OCI-LY3 (cell line): ENCODE measurements around the gene NUDT15.
A peak's percentile ranks its signal among the peaks of the same experiment; 100 is the strongest.

Experiments
- H2AFZ ChIP-seq: fragments of 200-600, 300-600 bp; shearing (Covaris generic); 2 replicates; pipeline ENCODE4 v1.6.0; 2014; ENCODE audit warnings: antibody characterized with exemption, low read depth, low read length
- H3K27ac ChIP-seq: fragments of 200-600, 300-600 bp; sonication (generic); 2 replicates; pipeline ENCODE4 v1.5.1; 2014; ENCODE audit warnings: mild to moderate bottlenecking, low read length, moderate library complexity, mixed read lengths
- H3K27me3 ChIP-seq: fragments of 200-600, 300-600 bp; sonication (generic); 2 replicates; pipeline ENCODE4 v1.6.1; 2014; ENCODE audit warnings: low read depth, low read length, mixed read lengths
- H3K36me3 ChIP-seq: fragments of 200-600, 300-600 bp; sonication (generic); replicated peaks from 2 replicates; pipeline ENCODE3; 2014; ENCODE audit warnings: low read depth, low read length, mixed read lengths
- H3K4me1 ChIP-seq: fragments of 300-600, 200-600 bp; sonication (generic); 2 replicates; pipeline ENCODE4 v1.6.1; 2014; ENCODE audit warnings: low read length, mixed read lengths
- H3K4me2 ChIP-seq: fragments of 200-600, 300-600 bp; sonication (generic); 2 replicates; pipeline ENCODE4 v1.6.1; 2014; ENCODE audit warnings: low read length, mixed read lengths
- H3K4me3 ChIP-seq: fragments of 300-600, 200-600 bp; sonication (generic); 2 replicates; pipeline ENCODE4 v1.5.1; 2014; ENCODE audit warnings: antibody characterized with exemption, mild to moderate bottlenecking, low read length, moderate library complexity
- H3K79me2 ChIP-seq: fragments of 300-600, 200-600 bp; shearing (Covaris generic); 2 replicates; pipeline ENCODE4 v1.6.1; 2014; ENCODE audit warnings: mild to moderate bottlenecking, low read length, mixed read lengths
- H3K9ac ChIP-seq: fragments of 300-600, 200-600 bp; shearing (Covaris generic); 2 replicates; pipeline ENCODE4 v1.6.0; 2014; ENCODE audit warnings: mild to moderate bottlenecking, low read length, moderate library complexity
- H3K9me3 ChIP-seq: fragments of 200-600, 300-600 bp; shearing (Covaris generic); 2 replicates; pipeline ENCODE4 v1.6.1; 2014; ENCODE audit warnings: low read length, mixed read lengths; ENCODE audit not compliant: insufficient read depth
- H4K20me1 ChIP-seq: fragments of 200-600, 300-600 bp; sonication (generic); 2 replicates; pipeline ENCODE4 v1.6.1; 2016; ENCODE audit warnings: low read length, mixed read lengths; ENCODE audit not compliant: insufficient read depth
- CTCF ChIP-seq: fragments of 200-600, 300-600 bp; sonication (generic); IDR thresholded peaks from 2 replicates; pipeline ENCODE4 v1.5.1; 2014; ENCODE audit warnings: antibody characterized with exemption, low read length, low read depth
- EZH2phosphoT487 ChIP-seq: fragments of 200-600 bp; shearing (Covaris generic); IDR thresholded peaks from 2 replicates; pipeline ENCODE4 v1.6.1; 2018; ENCODE audit warnings: antibody characterized with exemption, mixed run types, low read depth

The NUDT15 gene

DNA sequence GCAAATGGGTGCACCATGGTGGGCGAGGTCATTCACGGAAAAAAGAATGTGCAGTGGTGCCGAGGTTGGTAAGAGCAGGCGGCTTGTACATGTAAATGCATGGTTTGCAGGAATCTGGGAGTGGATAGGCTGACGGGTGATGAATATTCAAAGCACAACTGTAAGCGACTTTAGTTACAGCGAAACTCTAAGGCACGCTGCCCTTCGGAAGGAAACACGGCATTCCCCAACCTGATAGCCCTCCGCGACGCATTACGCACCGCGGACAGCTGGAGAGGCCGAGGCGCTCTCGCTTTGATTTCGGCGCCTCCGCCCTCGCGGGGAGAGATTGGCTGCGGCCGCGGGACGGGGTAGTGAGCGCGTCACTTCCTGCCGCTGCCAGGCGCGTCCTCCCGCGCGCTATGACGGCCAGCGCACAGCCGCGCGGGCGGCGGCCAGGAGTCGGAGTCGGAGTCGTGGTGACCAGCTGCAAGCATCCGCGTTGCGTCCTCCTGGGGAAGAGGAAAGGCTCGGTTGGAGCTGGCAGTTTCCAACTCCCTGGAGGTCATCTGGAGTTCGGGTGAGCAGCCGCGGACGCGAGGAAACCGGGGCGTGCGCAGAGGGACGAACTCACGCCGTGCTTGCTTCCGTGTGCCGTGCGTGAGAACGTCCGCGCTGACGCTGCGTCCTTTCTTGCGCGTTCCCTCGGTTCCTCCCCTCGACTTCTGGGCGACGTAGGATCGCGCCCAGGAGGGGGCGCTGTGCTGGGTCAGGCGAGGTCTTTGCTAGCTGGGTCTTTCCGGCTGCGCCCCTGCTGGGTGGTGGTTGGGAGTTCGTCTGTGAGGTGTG lies at the start of gene NUDT15:
NUDT15 (plus strand) TSS at position 381 of the 828 bp plus-strand sequence; CDS start at position 402, 21 bp downstream.
- H3K79me2 ChIP-seq, result peaks cover 27% of the 10 kb centered on the region
- H3K36me3 ChIP-seq, result peaks cover 31% of the 10 kb centered on the region
- peak within 1 kb of the TSS; percentile 78 for H3K27ac ChIP-seq
- TF ChIP-seq CTCF, result peak; percentile 98
- no peak for TF ChIP-seq EZH2phosphoT487
- H3K4me2 ChIP-seq, result peak within 1 kb of the TSS; percentile 80
- peak within 1 kb of the TSS; percentile 83 for H3K9ac ChIP-seq
- no peaks in the 10 kb centered on the region for H4K20me1 ChIP-seq
- H3K27me3 ChIP-seq, result no peaks in the 10 kb centered on the region
- peaks cover 5% of the 10 kb centered on the region; the same call in 1 of the 2 replicates for H3K9me3 ChIP-seq
- H2AFZ ChIP-seq, result peak within 1 kb of the TSS; percentile 75
- H3K4me3 ChIP-seq, result peak within 1 kb of the TSS; percentile 79
- H3K4me1 ChIP-seq, result peaks cover 17% of the 10 kb centered on the region

DNA sequence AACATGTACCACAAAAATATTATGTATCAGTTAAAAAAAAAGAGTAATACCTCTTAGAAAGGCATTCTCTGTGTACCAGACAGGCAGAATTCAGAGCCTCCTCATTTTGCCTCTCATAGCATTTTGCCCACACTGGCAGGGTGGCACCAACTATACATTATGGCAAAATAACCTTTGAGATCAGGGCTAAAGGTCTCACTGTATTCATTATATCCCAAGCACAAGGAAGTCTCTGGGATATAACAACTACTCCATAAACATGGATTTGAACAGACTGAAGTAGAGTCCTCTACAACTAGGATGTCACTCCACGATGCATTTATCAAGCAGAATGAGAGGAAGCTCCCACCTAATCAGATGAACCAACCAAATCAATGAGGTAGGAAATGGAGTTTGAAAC lies 47.1 kb upstream of the NUDT15 start:
- peaks cover 14% of the 10 kb centered on the region for H3K79me2 ChIP-seq

DNA sequence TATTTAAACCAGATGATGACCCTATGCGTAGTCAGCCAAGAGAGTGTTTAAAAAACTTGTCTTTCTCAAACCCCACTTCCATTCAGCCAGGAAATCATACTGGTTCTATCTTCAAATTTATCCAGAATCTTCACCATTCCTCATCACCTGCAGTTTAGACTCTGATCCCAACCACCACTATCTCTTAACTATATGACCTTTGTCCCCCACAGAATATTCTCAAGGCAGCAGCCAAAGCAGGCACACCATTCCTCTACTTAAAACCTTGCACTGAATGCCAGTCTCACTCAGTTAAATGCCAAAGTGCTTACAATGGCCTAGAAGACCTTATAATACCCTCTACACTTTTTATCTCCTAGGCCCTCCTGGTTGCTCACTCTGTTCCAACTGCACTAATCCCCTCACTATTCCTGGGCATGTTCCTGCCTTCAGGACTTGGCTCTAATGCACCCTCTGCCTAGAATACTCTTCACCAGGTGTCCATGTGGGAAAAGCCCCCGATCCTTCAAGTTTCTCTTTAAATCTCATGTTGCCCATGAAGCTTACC lies 46.5 kb upstream of the NUDT15 start:
- H3K36me3 ChIP-seq, result peaks cover 40% of the 10 kb centered on the region

More for the DNA sequence above, 47.1 kb upstream of the NUDT15 start:
- no peaks in the 10 kb centered on the region for H3K27me3 ChIP-seq
- no peaks in the 10 kb centered on the region for H3K4me1 ChIP-seq
- H3K9me3 ChIP-seq, result no peaks in the 10 kb centered on the region
- no peak overlapping the region for H3K27ac ChIP-seq
- no peak for TF ChIP-seq EZH2phosphoT487
- TF ChIP-seq CTCF, result no peak
- peaks cover 42% of the 10 kb centered on the region for H3K36me3 ChIP-seq
- no peak overlapping the region for H3K4me2 ChIP-seq
- no peak overlapping the region for H3K4me3 ChIP-seq
- H4K20me1 ChIP-seq, result no peaks in the 10 kb centered on the region
- no peak overlapping the region for H3K9ac ChIP-seq
- H2AFZ ChIP-seq, result no peak overlapping the region

More for the DNA sequence above, 46.5 kb upstream of the NUDT15 start:
- no peaks in the 10 kb centered on the region for H4K20me1 ChIP-seq
- H3K4me1 ChIP-seq, result no peaks in the 10 kb centered on the region
- no peak overlapping the region for H2AFZ ChIP-seq
- H3K27ac ChIP-seq, result no peak overlapping the region
- no peak overlapping the region for H3K9ac ChIP-seq
- H3K9me3 ChIP-seq, result no peaks in the 10 kb centered on the region
- H3K4me3 ChIP-seq, result no peak overlapping the region
- peaks cover 14% of the 10 kb centered on the region for H3K79me2 ChIP-seq
- H3K4me2 ChIP-seq, result no peak overlapping the region
- no peaks in the 10 kb centered on the region for H3K27me3 ChIP-seq
- TF ChIP-seq CTCF (no peak), EZH2phosphoT487 (no peak)
